ENCODE data around the gene HEXIM1. TPM values are rescaled to one million over a fixed set of nuclear protein-coding genes. Genes with fewer than 3 reads are reported as not detected.

HEXIM1 gene
- total RNA-seq, 1 experiment from 2014 or later, result 59.1 TPM

DNA sequence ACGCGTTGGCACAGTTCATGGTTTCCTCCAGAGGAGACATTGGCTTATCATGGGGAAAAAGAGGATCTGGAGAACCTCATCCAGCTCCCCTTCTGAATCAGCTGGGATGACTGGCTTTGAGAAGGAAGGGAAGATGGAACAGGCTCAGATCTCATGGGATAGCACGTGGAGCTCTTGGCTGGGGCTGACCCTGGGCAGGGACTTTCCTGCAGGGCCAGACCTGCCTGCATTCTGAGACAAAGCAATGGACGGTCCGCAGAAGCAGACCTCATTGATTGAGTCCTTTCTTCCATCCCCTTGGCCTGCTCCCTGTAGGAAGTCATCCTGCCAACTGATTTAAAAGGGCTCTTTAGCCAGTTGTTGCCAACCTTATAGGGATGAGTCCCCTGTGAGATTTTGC, 42.2 kb upstream of the HEXIM1 start:
- Histone ChIP-seq H3K4me3 (ENCODE audit: low read depth in 2 of 2, low read length in 2 of 2) (no peak overlapping the region), H3K27ac (ENCODE audit: low read length) (no peak overlapping the region), H3K36me3 (ENCODE audit: control insufficient read depth, insufficient read depth, low read length) (no peaks in the 10 kb centered on the region), H3K4me1 (ENCODE audit: control insufficient read depth, insufficient read depth, low read length) (peaks cover 10% of the 10 kb centered on the region), H3K27me3 (ENCODE audit: control insufficient read depth, insufficient read depth, low read length) (no peaks in the 10 kb centered on the region), H3K9me3 (ENCODE audit: control insufficient read depth, insufficient read depth, low read depth, low read length) (no peaks in the 10 kb centered on the region)
- POLR2A ChIA-PET, result no interaction called here
- in situ Hi-C loops (cut with HindIII; ENCODE audit: low pct_unique_long_range_greater_than_20kb, low sequenced_read_pairs) (no loop called here), intact Hi-C loops (cut with micrococcal nuclease; ENCODE audit: unreplicated experiment) (no loop called here)
- no peak for DNase-seq (ENCODE audit: low read depth, low spot score)
- BruUV-seq (replicated peaks), result no TSS peak
- CTCF ChIA-PET, result interaction anchor here (0.6 kb wide), 1 partner anchor 27 kb away, joined by 11 read pairs; no protein-coding TSS in a partner anchor
- no peak for TF ChIP-seq TCF7L2 (IDR thresholded peaks at IDR 0.05; ENCODE audit: low read depth, low read length)
- TF ChIP-seq, protein P1, sequence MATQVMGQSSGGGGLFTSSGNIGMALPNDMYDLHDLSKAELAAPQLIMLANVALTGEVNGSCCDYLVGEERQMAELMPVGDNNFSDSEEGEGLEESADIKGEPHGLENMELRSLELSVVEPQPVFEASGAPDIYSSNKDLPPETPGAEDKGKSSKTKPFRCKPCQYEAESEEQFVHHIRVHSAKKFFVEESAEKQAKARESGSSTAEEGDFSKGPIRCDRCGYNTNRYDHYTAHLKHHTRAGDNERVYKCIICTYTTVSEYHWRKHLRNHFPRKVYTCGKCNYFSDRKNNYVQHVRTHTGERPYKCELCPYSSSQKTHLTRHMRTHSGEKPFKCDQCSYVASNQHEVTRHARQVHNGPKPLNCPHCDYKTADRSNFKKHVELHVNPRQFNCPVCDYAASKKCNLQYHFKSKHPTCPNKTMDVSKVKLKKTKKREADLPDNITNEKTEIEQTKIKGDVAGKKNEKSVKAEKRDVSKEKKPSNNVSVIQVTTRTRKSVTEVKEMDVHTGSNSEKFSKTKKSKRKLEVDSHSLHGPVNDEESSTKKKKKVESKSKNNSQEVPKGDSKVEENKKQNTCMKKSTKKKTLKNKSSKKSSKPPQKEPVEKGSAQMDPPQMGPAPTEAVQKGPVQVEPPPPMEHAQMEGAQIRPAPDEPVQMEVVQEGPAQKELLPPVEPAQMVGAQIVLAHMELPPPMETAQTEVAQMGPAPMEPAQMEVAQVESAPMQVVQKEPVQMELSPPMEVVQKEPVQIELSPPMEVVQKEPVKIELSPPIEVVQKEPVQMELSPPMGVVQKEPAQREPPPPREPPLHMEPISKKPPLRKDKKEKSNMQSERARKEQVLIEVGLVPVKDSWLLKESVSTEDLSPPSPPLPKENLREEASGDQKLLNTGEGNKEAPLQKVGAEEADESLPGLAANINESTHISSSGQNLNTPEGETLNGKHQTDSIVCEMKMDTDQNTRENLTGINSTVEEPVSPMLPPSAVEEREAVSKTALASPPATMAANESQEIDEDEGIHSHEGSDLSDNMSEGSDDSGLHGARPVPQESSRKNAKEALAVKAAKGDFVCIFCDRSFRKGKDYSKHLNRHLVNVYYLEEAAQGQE (IDR thresholded peaks at IDR 0.05; ENCODE audit: insufficient read depth in 1 of 2, low read depth in 2 of 2, low read length in 1 of 2), result no peak
- no peak for TF ChIP-seq POLR2AphosphoS5 (IDR thresholded peaks at IDR 0.05; ENCODE audit: low read depth, low read length)
- no peak for TF ChIP-seq CTCF (IDR thresholded peaks at IDR 0.05)
- TF ChIP-seq SIN3A (IDR thresholded peaks at IDR 0.05; ENCODE audit: borderline replicate concordance, insufficient read depth, low read depth, low read length), result no peak
- ATAC-seq, result no peak

GRCh38 chr17:45106582-45106981, 41.7 kb upstream of the HEXIM1 start:
- POLR2A ChIA-PET, result no interaction called here
- no peaks in the 10 kb centered on the region for H3K36me3 ChIP-seq (ENCODE audit: control insufficient read depth, insufficient read depth, low read length)
- H3K4me1 ChIP-seq (ENCODE audit: control insufficient read depth, insufficient read depth, low read length), result peaks cover 13% of the 10 kb centered on the region
- CTCF ChIA-PET, result interaction anchor here (0.6 kb wide), 1 partner anchor 27 kb away, joined by 11 read pairs; no protein-coding TSS in a partner anchor
- H3K27me3 ChIP-seq (ENCODE audit: control insufficient read depth, insufficient read depth, low read length), result no peaks in the 10 kb centered on the region
- ATAC-seq, result no peak
- DNase-seq (ENCODE audit: low read depth, low spot score), result no peak
- no peak overlapping the region for H3K4me3 ChIP-seq (ENCODE audit: low read depth in 2 of 2, low read length in 2 of 2)
- TF ChIP-seq TCF7L2 (IDR thresholded peaks at IDR 0.05; ENCODE audit: low read depth, low read length) (no peak), SIN3A (IDR thresholded peaks at IDR 0.05; ENCODE audit: borderline replicate concordance, insufficient read depth, low read depth, low read length) (no peak), CTCF (IDR thresholded peaks at IDR 0.05) (no peak), POLR2AphosphoS5 (IDR thresholded peaks at IDR 0.05; ENCODE audit: low read depth, low read length) (no peak)
- TF ChIP-seq, protein P1 (IDR thresholded peaks at IDR 0.05; ENCODE audit: insufficient read depth in 1 of 2, low read depth in 2 of 2, low read length in 1 of 2), result no peak
- BruUV-seq (replicated peaks), result no TSS peak
- intact Hi-C loops (cut with micrococcal nuclease; ENCODE audit: unreplicated experiment), result no loop called here
- H3K9me3 ChIP-seq (ENCODE audit: control insufficient read depth, insufficient read depth, low read depth, low read length), result no peaks in the 10 kb centered on the region
- no peak overlapping the region for H3K27ac ChIP-seq (ENCODE audit: low read length)
- in situ Hi-C loops (cut with HindIII; ENCODE audit: low pct_unique_long_range_greater_than_20kb, low sequenced_read_pairs), result no loop called here

Data from Panc1 (cell line).